Fibroblast of skin of right quadriceps (primary cell): ENCODE data around the gene REN.

Experiments used
- DNase-seq: peaks from one replicate; pipeline ENCODE4 v3.0.0-alpha.2; 2013

Gene REN

DNA sequence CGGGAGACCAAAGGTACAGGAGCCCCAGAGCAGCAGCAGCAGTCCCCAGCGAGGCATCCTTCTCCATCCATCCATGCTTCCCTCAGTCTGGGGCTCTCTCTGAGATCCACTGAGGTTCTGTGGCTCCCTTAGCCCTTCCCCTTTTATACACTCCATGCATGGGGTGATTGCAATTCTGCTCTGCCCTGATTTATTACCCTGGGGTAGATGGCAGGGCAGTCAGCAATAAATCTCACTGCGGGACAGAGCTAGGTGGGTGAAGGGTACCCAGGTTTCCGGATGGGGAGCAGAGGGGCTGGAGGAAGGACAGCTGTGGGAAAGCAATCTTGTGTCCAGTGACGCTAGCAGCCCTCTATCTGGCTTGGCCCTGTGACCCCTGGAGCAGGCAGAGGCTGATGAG, at the start of gene REN:
TSS of gene REN (minus strand) at position 119 of the 400 bp plus-strand sequence. CDS start at position 75, 44 bp downstream.
- DNase-seq: no peak

GRCh38 chr1:204213668-204214662, 47.8 kb upstream of the REN start, which contains the start of gene GOLT1A:
Gene GOLT1A, minus strand, starts transcription at chr1:204213988. Its CDS starts 82 bp downstream, at chr1:204213906.
- peak; percentile 83 for DNase-seq

GRCh38 chr1:204212715-204213114, 46.6 kb upstream of the REN start:
- DNase-seq: no peak

- no peak for DNase-seq
These were observed 44.9 kb upstream of the REN start for GRCh38 chr1:204211046-204211445.

DNA sequence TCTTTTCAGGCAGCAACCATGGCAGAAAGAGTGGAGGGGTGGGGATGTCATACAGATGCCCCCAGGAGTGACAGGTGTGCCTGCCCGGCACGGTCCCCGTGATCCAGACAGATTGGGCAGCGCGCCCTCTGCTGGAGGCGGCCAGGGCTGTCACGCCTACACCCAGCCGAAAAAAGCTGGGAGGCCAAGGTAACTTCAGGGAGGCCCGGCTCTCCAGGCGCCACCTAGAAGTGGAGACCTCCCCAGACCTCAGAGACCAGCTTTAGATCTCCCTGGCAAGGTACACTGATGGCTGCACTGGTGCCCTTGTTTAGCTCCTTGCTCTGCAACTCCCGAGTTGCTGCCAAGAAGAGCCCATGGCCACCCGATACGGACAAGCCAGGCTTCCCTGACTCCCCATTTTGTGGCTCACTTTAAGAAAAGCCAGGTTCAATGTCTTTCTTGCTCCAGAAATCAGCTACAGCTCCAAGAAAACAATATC, 41.0 kb upstream of the REN start:
- no peak for DNase-seq

DNA sequence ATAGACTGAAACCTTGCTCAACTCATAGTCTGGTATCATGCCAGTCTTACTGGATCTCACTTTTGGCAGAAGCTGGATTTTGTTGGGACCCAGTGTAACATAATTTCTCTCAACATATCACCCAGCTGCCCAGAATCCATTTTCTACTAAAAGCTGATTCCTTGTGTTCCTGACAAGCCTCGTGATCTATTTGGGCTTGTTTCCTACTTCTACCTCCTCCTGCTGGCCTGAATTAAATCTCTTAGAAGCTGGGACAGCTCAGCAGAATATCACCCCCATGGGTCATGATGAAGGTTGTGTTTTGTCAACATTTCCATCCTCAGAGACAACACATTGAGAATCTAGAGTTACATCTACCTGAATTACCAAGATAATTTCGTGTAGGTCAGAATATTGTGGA, 40.0 kb upstream of the REN start:
- DNase-seq: no peak

DNA sequence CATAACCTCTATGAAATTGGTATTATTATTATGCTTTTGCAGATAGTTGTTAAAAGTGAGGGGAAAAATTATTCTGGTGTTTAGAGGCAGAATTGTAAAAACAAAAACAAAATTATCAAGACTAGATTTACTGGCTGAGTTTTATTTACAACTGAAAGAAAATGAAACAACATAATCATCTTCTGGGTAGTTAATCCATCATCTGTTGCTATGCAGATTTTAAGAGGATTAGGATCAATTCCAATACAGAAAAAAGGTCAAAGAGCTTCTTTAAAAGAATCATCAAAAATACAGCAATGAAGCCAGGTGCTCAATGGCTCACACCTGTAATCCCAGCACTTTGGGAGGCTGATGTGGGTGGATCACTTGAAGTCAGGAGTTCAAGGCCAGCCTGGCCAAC, 39.3 kb upstream of the REN start:
- no peak for DNase-seq

GRCh38 chr1:204204944-204205343, 38.8 kb upstream of the REN start:
- DNase-seq: no peak

- DNase-seq: no peak
These were observed 37.1 kb upstream of the REN start for GRCh38 chr1:204203206-204203767.

- no peak for DNase-seq
These were observed 36.3 kb upstream of the REN start for GRCh38 chr1:204202481-204202880.

GRCh38 chr1:204201348-204202040, 35.4 kb upstream of the REN start:
- no peak for DNase-seq

DNA sequence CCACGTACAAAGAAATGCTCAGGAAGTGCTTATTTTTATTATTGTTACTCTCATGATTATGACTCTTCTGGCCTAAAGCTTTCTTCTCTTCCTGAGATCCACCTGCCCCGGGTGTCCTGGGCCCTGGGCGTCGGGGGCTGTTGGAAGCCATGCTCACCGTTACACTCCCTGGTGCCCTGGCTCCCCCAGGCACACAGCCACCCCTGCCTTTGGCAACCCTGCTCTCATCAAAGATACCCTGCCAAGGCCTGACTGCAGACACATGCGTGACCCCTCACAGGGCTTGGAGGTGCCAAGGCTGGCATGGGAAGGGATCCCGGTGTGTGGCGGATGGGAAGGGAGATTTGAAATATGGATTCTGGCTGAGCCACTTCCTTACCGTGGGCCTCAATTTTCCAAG, 33.4 kb upstream of the REN start:
- no peak for DNase-seq

GRCh38 chr1:204198348-204199340, 32.5 kb upstream of the REN start:
- DNase-seq: peak; percentile 82

GRCh38 chr1:204197068-204197467, 30.9 kb upstream of the REN start:
- DNase-seq: no peak

- no peak for DNase-seq
These were observed 30.1 kb upstream of the REN start, which contains the start of gene KISS1 for GRCh38 chr1:204196068-204196795. Gene KISS1, minus strand, starts transcription at chr1:204196491. Its CDS starts 3,615 bp downstream, at chr1:204192876.

DNA sequence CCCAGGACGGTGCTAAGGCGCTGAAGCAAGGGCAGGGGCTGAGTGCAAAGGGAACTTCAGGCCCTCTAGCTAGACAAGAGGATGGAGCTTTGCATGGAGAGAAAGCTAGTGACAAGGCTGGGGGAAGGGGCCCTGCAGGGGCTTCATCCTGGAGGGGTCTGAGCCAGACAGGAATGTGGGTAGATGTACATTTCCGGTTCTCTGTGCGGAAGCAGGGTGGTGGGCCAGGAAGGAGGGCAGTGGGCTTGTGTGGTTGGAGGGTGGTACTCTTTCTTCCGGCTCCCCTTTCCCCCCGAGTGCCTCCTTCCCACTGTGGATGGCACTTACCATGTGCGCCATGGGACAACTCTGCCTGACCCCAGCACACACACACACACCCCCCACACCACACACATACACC, 28.6 kb upstream of the REN start:
- no peak for DNase-seq

GRCh38 chr1:204194080-204194479, 27.9 kb upstream of the REN start:
- no peak for DNase-seq

DNA sequence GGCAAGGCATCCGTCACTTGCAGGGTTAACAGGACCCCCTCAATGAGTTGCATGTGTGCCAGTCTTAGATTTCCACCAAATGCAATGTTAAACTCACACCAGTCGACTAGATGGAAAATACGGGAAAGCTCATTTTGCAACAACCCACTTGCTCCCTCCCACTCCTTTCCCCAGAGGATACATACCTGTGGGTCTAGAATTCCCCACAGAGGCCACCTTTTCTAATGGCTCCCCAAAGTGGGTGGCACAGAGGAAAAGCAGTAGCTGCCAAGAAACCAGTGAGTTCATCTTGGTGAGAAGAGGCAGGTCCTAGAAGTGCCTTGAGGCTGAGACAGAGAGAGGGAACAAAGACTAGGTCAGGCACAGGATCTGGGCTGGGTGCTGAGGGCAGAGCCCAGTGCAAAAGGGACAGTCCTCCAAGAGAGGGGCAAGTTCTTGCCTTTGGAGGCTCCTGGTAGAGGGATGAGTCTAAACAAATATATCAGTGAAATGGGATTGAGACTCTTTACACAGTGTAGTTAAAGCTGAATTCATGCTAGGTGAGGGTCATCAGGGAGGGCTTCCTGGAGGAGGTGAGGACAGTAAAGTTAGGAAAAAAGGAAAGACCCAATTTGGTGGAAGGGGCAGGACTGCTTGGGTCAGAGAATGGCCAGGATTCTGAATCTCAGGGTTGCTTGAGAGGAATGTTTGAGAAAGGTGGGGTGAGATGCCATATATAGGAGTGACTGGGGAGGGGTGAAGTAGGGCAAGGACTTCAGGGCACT, 26.6 kb upstream of the REN start:
- no peak for DNase-seq

GRCh38 chr1:204192046-204192445, 25.9 kb upstream of the REN start:
- no peak for DNase-seq

- DNase-seq: no peak
These were observed 25.3 kb upstream of the REN start for GRCh38 chr1:204191456-204191855.
